Body of pancreas (tissue), 4 donors: ENCODE measurements around the gene FNDC3B. TPM values are rescaled to one million over a fixed set of nuclear protein-coding genes. Genes with fewer than 3 reads are reported as not detected.
A peak's percentile ranks its signal among the peaks of the same experiment; 100 is the strongest.

Source experiments
- ATAC-seq: fragments of 150-250 bp; one replicate; pipeline ENCODE4 v1.9.1; 2016
- DNase-seq, 4 donors: peaks; one replicate each; pipeline ENCODE4 v3.0.0-alpha.2; 2019
- H3K27ac ChIP-seq, 4 donors: fragments of 200-600 bp; sonication (generic); 1 replicate in 3 of 4; 2 replicates in 1 of 4; pipeline versions ENCODE4 v1.5.1 to v1.6.1; 2016 to 2019; ENCODE audit warnings: mild to moderate bottlenecking in 1 of 4, mixed read lengths in 1 of 4, moderate library complexity in 1 of 4
- H3K27me3 ChIP-seq, 2 donors: fragments of 200-600 bp; sonication (generic); one replicate each; pipeline ENCODE4 v1.6.0; 2016; ENCODE audit warnings: mild to moderate bottlenecking in 1 of 2
- H3K36me3 ChIP-seq, 2 donors: fragments of 200-600 bp; sonication (generic); replicated peaks in 1 of 2; 2 replicates each; pipeline ENCODE4 v1.5.1; 2016; ENCODE audit warnings: low read depth in 2 of 2; ENCODE audit not compliant: insufficient read depth in 1 of 2
- H3K4me1 ChIP-seq: fragments of 200-600 bp; sonication (generic); one replicate; pipeline ENCODE4 v1.6.0; 2016
- H3K4me3 ChIP-seq, 2 donors: fragments of 200-600 bp; sonication (generic); 1 replicate in 1 of 2; 2 replicates in 1 of 2; pipeline ENCODE4 v1.5.1; 2016 to 2019
- H3K9me3 ChIP-seq, 3 donors: fragments of 200-600 bp; sonication (generic); 1 replicate in 2 of 3; 2 replicates in 1 of 3; pipeline ENCODE4 v1.5.1; 2016
- CTCF ChIP-seq, 7 experiments: fragments of 450-650 bp in 4 of 7; fragments of 200-600 bp in 3 of 7; sonication (generic) in 3 of 7; IDR thresholded peaks; one replicate each; pipeline ENCODE4 v1.5.1; 2016 to 2019; ENCODE audit warnings: antibody characterized with exemption in 7 of 7
- POLR2A ChIP-seq, 3 donors: fragments of 450-650 bp; IDR thresholded peaks; one replicate each; pipeline ENCODE4 v1.6.1; 2016; ENCODE audit warnings: antibody characterized with exemption in 3 of 3, mild to moderate bottlenecking in 2 of 3
- WGBS, 2 donors: methylation state at CpG; one replicate each; pipeline ENCODE4 v1.1.5; 2017; 5-methylcytosine and 5-hydroxymethylcytosine counted together
- intact Hi-C: fragments of 100-400 bp; cut with DNase I; formaldehyde crosslinking; loops from one replicate; pipeline ENCODE4 v1.15.1; 2023
- total RNA-seq, 2 donors: library from RNA; depleted of rRNA; stranded (reverse); fragments of >200 nt; gene quantifications; one replicate each; pipeline ENCODE4 v1.1.0, GENCODE V29; 2016

Gene FNDC3B
- total RNA-seq, 2 donors from 2014 or later: 64.3 to 86.0 TPM

GRCh38 chr3:172355836-172356235 lies 316.5 kb downstream of the FNDC3B start:
- WGBS, 2 donors: 47 to 49% methylated on average over 2 of the region's 2 CpGs
- H3K36me3 ChIP-seq: peaks cover 0 to 10% of the 10 kb centered on the region in 2 donors
- DNase-seq (peak in 1 of 4 donors; percentile 48), ATAC-seq (peak; percentile 70)
- H3K9me3 ChIP-seq: no peaks in the 10 kb centered on the region
- H3K27me3 ChIP-seq: no peaks in the 10 kb centered on the region
- intact Hi-C loops: no loop called here
- no peak for TF ChIP-seq POLR2A (IDR thresholded peaks at IDR 0.05)
- TF ChIP-seq CTCF (IDR thresholded peaks at IDR 0.05): no peak
- no peak overlapping the region for H3K4me3 ChIP-seq
- peak overlapping the region in 2 of 4 donors; percentile 31 to 42 for H3K27ac ChIP-seq
- peaks cover 33% of the 10 kb centered on the region for H3K4me1 ChIP-seq

GRCh38 chr3:172356427-172356826 lies 317.0 kb downstream of the FNDC3B start:
- no peaks in the 10 kb centered on the region for H3K9me3 ChIP-seq
- H3K27me3 ChIP-seq: no peaks in the 10 kb centered on the region
- intact Hi-C loops: no loop called here
- H3K4me1 ChIP-seq: peaks cover 33% of the 10 kb centered on the region
- H3K27ac ChIP-seq: peak overlapping the region in 1 of 4 donors; percentile 42
- no peak for TF ChIP-seq POLR2A (IDR thresholded peaks at IDR 0.05)
- no peak for TF ChIP-seq CTCF (IDR thresholded peaks at IDR 0.05)
- DNase-seq (no peak), ATAC-seq (no peak)
- H3K36me3 ChIP-seq: peaks cover 0 to 10% of the 10 kb centered on the region in 2 donors
- H3K4me3 ChIP-seq: no peak overlapping the region
- 83 to 88% methylated on average over 5 of the region's 5 CpGs for WGBS, 2 donors

- no peak overlapping the region for H3K4me3 ChIP-seq
These were observed 318.7 kb downstream of the FNDC3B start for GRCh38 chr3:172357850-172358754.

GRCh38 chr3:172359231-172359630 lies 319.9 kb downstream of the FNDC3B start:
- 93 to 97% methylated on average over 1 of the region's 1 CpG for WGBS, 2 donors
- no peak for ATAC-seq
- Histone ChIP-seq H3K9me3 (no peaks in the 10 kb centered on the region), H3K36me3 (peaks cover 0 to 10% of the 10 kb centered on the region in 2 donors), H3K27ac (no peak overlapping the region), H3K4me3 (no peak overlapping the region), H3K4me1 (peaks cover 33% of the 10 kb centered on the region), H3K27me3 (no peaks in the 10 kb centered on the region)
- no peak for DNase-seq
- TF ChIP-seq CTCF (IDR thresholded peaks at IDR 0.05) (no peak), POLR2A (IDR thresholded peaks at IDR 0.05) (no peak)
- intact Hi-C loops: no loop called here

More at GRCh38 chr3:172357850-172358754, 318.7 kb downstream of the FNDC3B start:
- DNase-seq (no peak), ATAC-seq (no peak)
- peaks cover 0 to 12% of the 10 kb centered on the region in 2 donors for H3K36me3 ChIP-seq
- TF ChIP-seq POLR2A (IDR thresholded peaks at IDR 0.05): no peak
- TF ChIP-seq CTCF (IDR thresholded peaks at IDR 0.05): no peak
- intact Hi-C loops: no loop called here
- H3K4me1 ChIP-seq: peaks cover 33% of the 10 kb centered on the region
- H3K27me3 ChIP-seq: no peaks in the 10 kb centered on the region
- WGBS, 2 donors: 62 to 65% methylated on average over 6 of the region's 6 CpGs
- H3K27ac ChIP-seq: peak overlapping the region in 3 of 4 donors; percentile 13 to 49 (median 31)
- no peaks in the 10 kb centered on the region for H3K9me3 ChIP-seq
